ENCODE results near the gene RAD18.
A peak's percentile ranks its signal among the peaks of the same experiment; 100 is the strongest.

Gene RAD18

GRCh38 chr3:8964436-8965370 is 1.4 kb upstream of the RAD18 start:
- H3K36me3 Mint-ChIP-seq (ENCODE audit: low read depth) = peaks cover 16% of the 10 kb centered on the region
- H3K4me1 Mint-ChIP-seq (ENCODE audit: low read depth) = peaks cover 43% of the 10 kb centered on the region
- peaks cover 3% of the 10 kb centered on the region for H3K27me3 Mint-ChIP-seq
- H3K4me3 Mint-ChIP-seq = peak overlapping the region; percentile 94
- H3K27ac Mint-ChIP-seq = no peak overlapping the region
- H3K9me3 Mint-ChIP-seq = no peaks in the 10 kb centered on the region

DNA sequence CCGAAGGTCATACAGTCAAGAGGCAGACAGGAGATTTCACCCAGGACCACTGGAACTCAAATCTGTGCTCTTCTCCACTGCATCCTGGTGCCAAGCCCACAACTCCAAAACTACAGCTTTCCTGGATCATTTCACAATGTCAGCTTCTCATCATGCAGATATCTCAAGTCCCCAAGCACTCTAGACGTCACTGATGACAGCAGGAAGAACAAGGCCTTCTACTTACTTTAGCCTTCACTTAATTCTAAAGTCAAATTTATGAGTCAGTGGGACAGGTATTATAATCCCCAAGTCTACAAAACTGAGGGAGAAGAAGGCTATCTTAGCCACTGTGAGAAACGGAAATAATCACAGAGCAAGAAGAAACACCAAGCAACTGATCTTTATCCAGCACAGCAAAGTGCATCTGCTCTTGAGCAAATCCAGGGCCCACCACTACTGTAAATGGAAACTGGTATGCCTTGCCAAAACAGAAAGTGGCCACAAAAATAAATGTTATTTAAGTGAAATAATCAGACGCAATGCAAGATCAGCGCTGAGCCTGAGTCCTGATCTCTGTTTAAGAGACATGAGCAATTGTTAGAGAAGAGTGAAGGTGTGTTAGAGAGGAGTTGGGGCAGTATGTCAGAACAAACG is 928 bp downstream of the RAD18 start:
- Mint-ChIP-seq H3K4me1 (ENCODE audit: low read depth) (peaks cover 45% of the 10 kb centered on the region), H3K27ac (peak overlapping the region; percentile 88), H3K9me3 (no peaks in the 10 kb centered on the region), H3K36me3 (ENCODE audit: low read depth) (peaks cover 37% of the 10 kb centered on the region), H3K4me3 (peak overlapping the region; percentile 94), H3K27me3 (no peaks in the 10 kb centered on the region)

GRCh38 chr3:8959668-8960067 is 3.6 kb downstream of the RAD18 start:
- Mint-ChIP-seq H3K4me1 (ENCODE audit: low read depth) (peaks cover 52% of the 10 kb centered on the region), H3K4me3 (no peak overlapping the region), H3K36me3 (ENCODE audit: low read depth) (peaks cover 53% of the 10 kb centered on the region), H3K9me3 (no peaks in the 10 kb centered on the region), H3K27ac (no peak overlapping the region), H3K27me3 (no peaks in the 10 kb centered on the region)

GRCh38 chr3:8954938-8955763 is 8.1 kb downstream of the RAD18 start:
- H3K27ac Mint-ChIP-seq = no peak overlapping the region
- H3K4me1 Mint-ChIP-seq (ENCODE audit: low read depth) = peaks cover 17% of the 10 kb centered on the region
- H3K9me3 Mint-ChIP-seq = no peaks in the 10 kb centered on the region
- no peaks in the 10 kb centered on the region for H3K27me3 Mint-ChIP-seq
- H3K4me3 Mint-ChIP-seq = no peak overlapping the region
- peaks cover 50% of the 10 kb centered on the region for H3K36me3 Mint-ChIP-seq (ENCODE audit: low read depth)

- Mint-ChIP-seq H3K9me3 (no peaks in the 10 kb centered on the region), H3K4me1 (ENCODE audit: low read depth) (peaks cover 11% of the 10 kb centered on the region), H3K36me3 (ENCODE audit: low read depth) (peaks cover 33% of the 10 kb centered on the region), H3K4me3 (no peak overlapping the region), H3K27ac (no peak overlapping the region), H3K27me3 (no peaks in the 10 kb centered on the region)
Observed at GRCh38 chr3:8953313-8953712, 10.0 kb downstream of the RAD18 start.

DNA sequence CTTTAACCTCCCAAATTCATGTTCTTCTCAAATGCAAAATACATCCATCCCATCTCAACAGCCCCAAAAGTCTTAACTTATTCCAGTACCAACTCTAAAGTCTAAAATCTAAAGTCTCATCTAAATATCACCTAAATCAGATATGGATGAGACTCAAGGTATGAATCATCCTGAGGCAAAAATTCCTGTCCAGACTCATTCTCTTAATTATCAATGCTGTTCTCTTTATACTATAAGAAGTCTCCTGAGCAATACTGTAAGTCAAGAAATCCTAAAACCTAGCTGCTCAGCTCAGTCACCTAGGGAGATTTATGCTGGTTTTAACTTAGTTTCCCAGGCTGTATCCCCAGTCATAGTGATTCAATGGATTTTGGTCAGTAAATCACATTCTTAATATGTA is 11.1 kb downstream of the RAD18 start:
- no peaks in the 10 kb centered on the region for H3K9me3 Mint-ChIP-seq
- H3K27ac Mint-ChIP-seq = no peak overlapping the region
- peaks cover 36% of the 10 kb centered on the region for H3K36me3 Mint-ChIP-seq (ENCODE audit: low read depth)
- no peak overlapping the region for H3K4me3 Mint-ChIP-seq
- H3K4me1 Mint-ChIP-seq (ENCODE audit: low read depth) = peaks cover 11% of the 10 kb centered on the region
- no peaks in the 10 kb centered on the region for H3K27me3 Mint-ChIP-seq

- Mint-ChIP-seq H3K4me3 (no peak overlapping the region), H3K9me3 (peaks cover 16% of the 10 kb centered on the region), H3K27ac (no peak overlapping the region), H3K36me3 (ENCODE audit: low read depth) (peaks cover 73% of the 10 kb centered on the region), H3K27me3 (no peaks in the 10 kb centered on the region), H3K4me1 (ENCODE audit: low read depth) (peaks cover 4% of the 10 kb centered on the region)
Observed at GRCh38 chr3:8945890-8946600, 17.2 kb downstream of the RAD18 start.

DNA sequence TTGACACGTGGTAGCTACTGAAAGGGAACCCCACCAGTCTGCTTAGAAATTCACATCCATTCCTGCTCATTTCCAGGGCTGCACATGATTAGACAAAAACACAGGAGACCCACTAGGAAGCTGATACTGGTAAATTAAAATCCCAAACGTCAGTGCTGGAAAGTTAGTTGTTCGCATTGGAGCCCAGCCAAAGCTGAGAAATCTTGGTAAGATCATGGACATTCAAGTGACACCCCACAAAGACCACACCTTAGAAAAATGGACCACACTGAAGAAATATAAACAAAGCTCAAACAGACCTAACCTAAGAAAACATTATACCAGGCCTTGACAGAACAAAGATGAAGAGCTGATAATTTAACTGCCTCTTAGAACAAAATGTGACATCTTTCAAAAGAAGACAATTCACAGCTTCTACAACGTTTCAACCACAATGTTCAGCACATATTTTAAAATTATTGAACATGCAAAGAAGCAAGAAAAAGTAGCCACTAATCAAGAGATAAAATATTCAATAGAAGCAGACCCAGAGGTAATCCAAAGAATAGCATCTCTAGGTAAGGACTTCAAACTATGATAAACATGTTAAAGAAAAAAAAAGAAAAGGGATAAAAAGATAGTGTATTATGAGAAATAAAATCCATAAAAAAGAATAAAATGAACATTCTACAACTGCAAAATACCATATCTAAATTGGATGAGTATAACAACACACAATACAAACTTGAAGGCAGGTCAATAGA is 20.4 kb downstream of the RAD18 start:
- Mint-ChIP-seq H3K9me3 (peaks cover 16% of the 10 kb centered on the region), H3K27me3 (no peaks in the 10 kb centered on the region), H3K4me1 (ENCODE audit: low read depth) (no peaks in the 10 kb centered on the region), H3K36me3 (ENCODE audit: low read depth) (peaks cover 84% of the 10 kb centered on the region), H3K27ac (no peak overlapping the region), H3K4me3 (no peak overlapping the region)

- H3K4me1 Mint-ChIP-seq (ENCODE audit: low read depth) = no peaks in the 10 kb centered on the region
- no peak overlapping the region for H3K4me3 Mint-ChIP-seq
- H3K9me3 Mint-ChIP-seq = peaks cover 16% of the 10 kb centered on the region
- peaks cover 84% of the 10 kb centered on the region for H3K36me3 Mint-ChIP-seq (ENCODE audit: low read depth)
- no peak overlapping the region for H3K27ac Mint-ChIP-seq
- no peaks in the 10 kb centered on the region for H3K27me3 Mint-ChIP-seq
Observed at GRCh38 chr3:8942115-8942514, 21.2 kb downstream of the RAD18 start.

- Mint-ChIP-seq H3K9me3 (peaks cover 4% of the 10 kb centered on the region), H3K27me3 (no peaks in the 10 kb centered on the region), H3K4me3 (no peak overlapping the region), H3K36me3 (ENCODE audit: low read depth) (peaks cover 77% of the 10 kb centered on the region), H3K4me1 (ENCODE audit: low read depth) (no peaks in the 10 kb centered on the region), H3K27ac (no peak overlapping the region)
Observed at GRCh38 chr3:8938021-8938420, 25.3 kb downstream of the RAD18 start.

DNA sequence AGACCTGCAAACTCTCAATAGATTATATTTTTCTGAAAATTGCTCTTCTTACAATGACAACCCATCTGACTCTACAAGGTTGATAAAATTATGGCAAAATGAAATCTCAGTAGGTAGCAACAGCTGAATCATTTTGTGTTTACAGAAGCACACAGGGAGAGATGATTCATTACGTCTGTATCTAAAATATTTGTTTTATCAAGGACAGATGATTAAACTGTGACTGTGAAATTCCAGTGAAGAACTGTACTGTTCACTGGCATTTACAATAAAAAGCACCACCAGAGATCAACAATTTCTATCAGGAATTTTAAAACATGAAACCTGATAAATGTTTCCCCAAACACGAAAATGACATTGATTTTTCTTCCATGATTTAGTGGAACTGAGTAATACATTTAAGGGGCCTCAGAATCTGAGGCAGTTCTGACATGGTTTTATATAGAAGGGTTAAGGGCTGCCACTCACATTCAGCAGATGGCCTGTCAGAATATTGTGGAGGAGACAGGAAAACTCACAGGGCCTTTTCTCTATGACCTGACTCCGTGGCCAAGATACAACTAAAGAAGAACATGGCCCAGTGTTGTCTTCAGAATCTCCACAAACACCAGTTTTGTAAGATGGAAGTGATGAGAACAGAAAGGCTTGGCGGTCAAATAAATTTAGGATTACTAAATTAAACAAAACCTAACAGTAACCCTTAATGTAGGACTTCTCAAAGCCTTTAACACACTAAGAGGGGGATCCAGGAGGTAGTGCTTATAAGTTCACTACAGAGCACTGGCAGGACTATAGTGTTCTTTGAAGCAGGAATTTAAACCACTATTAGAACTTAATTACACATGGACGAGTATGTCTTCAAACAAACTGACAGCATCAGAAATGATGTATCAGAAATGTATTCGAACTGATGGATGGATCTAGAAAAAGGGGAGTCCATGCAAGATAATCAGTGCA is 25.9 kb downstream of the RAD18 start:
- Mint-ChIP-seq H3K4me1 (ENCODE audit: low read depth) (no peaks in the 10 kb centered on the region), H3K4me3 (no peak overlapping the region), H3K36me3 (ENCODE audit: low read depth) (peaks cover 73% of the 10 kb centered on the region), H3K9me3 (no peaks in the 10 kb centered on the region), H3K27ac (no peak overlapping the region), H3K27me3 (no peaks in the 10 kb centered on the region)

GRCh38 chr3:8932507-8932906 is 30.8 kb downstream of the RAD18 start:
- H3K9me3 Mint-ChIP-seq = no peaks in the 10 kb centered on the region
- H3K4me1 Mint-ChIP-seq (ENCODE audit: low read depth) = no peaks in the 10 kb centered on the region
- peaks cover 52% of the 10 kb centered on the region for H3K36me3 Mint-ChIP-seq (ENCODE audit: low read depth)
- no peak overlapping the region for H3K4me3 Mint-ChIP-seq
- H3K27ac Mint-ChIP-seq = no peak overlapping the region
- H3K27me3 Mint-ChIP-seq = no peaks in the 10 kb centered on the region

DNA sequence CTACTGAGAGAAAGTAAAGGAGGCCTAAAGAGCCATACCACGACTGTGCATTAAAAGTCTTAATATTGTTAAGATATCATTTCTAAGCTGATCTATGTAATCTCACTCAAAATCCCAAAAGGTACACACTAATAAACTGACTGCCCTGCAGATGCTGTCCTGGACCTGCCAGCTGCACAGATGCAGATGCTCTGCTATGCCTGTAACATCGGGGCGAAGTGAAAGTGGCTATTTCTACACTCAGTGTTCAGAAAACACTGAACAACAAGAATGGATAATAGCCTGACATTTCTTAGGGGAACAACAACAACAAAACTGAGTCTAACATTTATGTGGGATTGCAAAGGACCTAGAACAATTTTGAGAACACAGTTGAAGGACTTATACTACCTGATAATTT is 31.9 kb downstream of the RAD18 start:
- Mint-ChIP-seq H3K27ac (no peak overlapping the region), H3K36me3 (ENCODE audit: low read depth) (peaks cover 54% of the 10 kb centered on the region), H3K4me1 (ENCODE audit: low read depth) (no peaks in the 10 kb centered on the region), H3K4me3 (no peak overlapping the region), H3K9me3 (no peaks in the 10 kb centered on the region), H3K27me3 (no peaks in the 10 kb centered on the region)
